GM13977 (cell line): ENCODE results near the gene CTBP2.
"Not testable (repeated sequence)": the region's sequence is repeated elsewhere in the genome, so short reads cannot be mapped to it uniquely, and the experiment has no call there.

Experiments
- DNase-seq: peaks from one replicate; pipeline ENCODE4 v3.0.0; 2012; ENCODE audit warnings: low spot score
- CTCF ChIP-seq: IDR thresholded peaks from 2 replicates; pipeline ENCODE4 v1.5.1; 2012; ENCODE audit warnings: mild to moderate bottlenecking, control low read depth; ENCODE audit not compliant: insufficient read depth; ENCODE audit errors: extremely low read depth, missing control alignments
- in situ Hi-C: fragments of 300-500 bp; cut with MboI; formaldehyde crosslinking; loops from one replicate; pipeline ENCODE4 v1.12.0; 2022; ENCODE audit warnings: low sequenced_read_pairs, low pct_unique_long_range_greater_than_20kb, mixed read lengths, inconsistent platforms; ENCODE audit not compliant: unreplicated experiment

Gene CTBP2

GRCh38 chr10:125082881-125083575 is 77.3 kb downstream of the CTBP2 start:
- DNase-seq, result no peak
- TF ChIP-seq CTCF, result no peak
- in situ Hi-C loops, result no loop called here

- DNase-seq, in situ Hi-C loops: not testable (repeated sequence)
Observed at GRCh38 chr10:125082471-125082870, 77.9 kb downstream of the CTBP2 start.

GRCh38 chr10:125081931-125082330 is 78.4 kb downstream of the CTBP2 start:
- in situ Hi-C loops, result no loop called here
- no peak for DNase-seq
- TF ChIP-seq CTCF, result no peak

GRCh38 chr10:125080984-125081383 is 79.4 kb downstream of the CTBP2 start:
- no peak for DNase-seq
- TF ChIP-seq CTCF, result no peak
- in situ Hi-C loops, result no loop called here

GRCh38 chr10:125080296-125080695 is 80.1 kb downstream of the CTBP2 start:
- TF ChIP-seq CTCF, result no peak
- in situ Hi-C loops, result no loop called here
- no peak for DNase-seq

- TF ChIP-seq CTCF, result no peak
- in situ Hi-C loops, result no loop called here
- no peak for DNase-seq
Observed at GRCh38 chr10:125079091-125079600, 81.2 kb downstream of the CTBP2 start.

- TF ChIP-seq CTCF, result no peak
- in situ Hi-C loops, result no loop called here
- no peak for DNase-seq
Observed at GRCh38 chr10:125076891-125077541, 83.3 kb downstream of the CTBP2 start.
